H1 (cell line): ENCODE measurements around the gene GALNT17. TPM values are rescaled to one million over a fixed set of nuclear protein-coding genes. Genes with fewer than 3 reads are reported as not detected.

Experiments
- POLR2AphosphoS5 ChIP-seq: IDR thresholded peaks from 2 replicates; pipeline ENCODE4 v1.6.1; 2011; ENCODE audit warnings: low read depth, low read length
- SIN3A ChIP-seq, 2 experiments: IDR thresholded peaks in 1 of 2; conservative IDR thresholded peaks in 1 of 2; 2 replicates each; pipeline ENCODE4 v1.6.1; 2011 to 2012; ENCODE audit warnings: low read length in 2 of 2, improper control_type of control experiment in 1 of 2, low read depth in 1 of 2, mild to moderate bottlenecking in 1 of 2
- polyA plus RNA-seq, 7 experiments: library from polyadenylated mRNA; depleted of rRNA in 3 of 7; stranded (reverse) in 5 of 7; unstranded in 2 of 7; fragments of >200 nt in 5 of 7; fragments of 200-250 nt in 2 of 7; gene quantifications; 1 replicate in 5 of 7; 2 replicates in 1 of 7; 4 replicates in 1 of 7; pipeline versions ENCODE4 v1.2.1 to v1.2.3, GENCODE V29; 2011 to 2013; ENCODE audit warnings: missing spikeins in 2 of 7, mixed read lengths in 2 of 7
- total RNA-seq: library from RNA; stranded (reverse); fragmentation: NEBNext Ultra II Directional; extraction: Animal tissue kit (Norgen Biotek cat#: 25700); gene quantifications from 2 replicates; pipeline ENCODE4 v1.2.1, GENCODE V29; 2021
- TF ChIP-seq, protein P1 (sequence below): IDR thresholded peaks from 2 replicates; pipeline ENCODE4 v1.6.1; 2011; ENCODE audit warnings: low read length, improper control_type of control experiment
- TF ChIP-seq, protein P2 (sequence below): IDR thresholded peaks from 2 replicates; pipeline ENCODE4 v1.6.1; 2012; ENCODE audit warnings: low read length, inconsistent platforms

GALNT17 gene
- total and polyA plus RNA-seq, 2 of the 8 experiments (the other 6 are each of a cell fraction or from before 2014, with no cell fraction given) = 37.7 to 47.0 TPM

DNA sequence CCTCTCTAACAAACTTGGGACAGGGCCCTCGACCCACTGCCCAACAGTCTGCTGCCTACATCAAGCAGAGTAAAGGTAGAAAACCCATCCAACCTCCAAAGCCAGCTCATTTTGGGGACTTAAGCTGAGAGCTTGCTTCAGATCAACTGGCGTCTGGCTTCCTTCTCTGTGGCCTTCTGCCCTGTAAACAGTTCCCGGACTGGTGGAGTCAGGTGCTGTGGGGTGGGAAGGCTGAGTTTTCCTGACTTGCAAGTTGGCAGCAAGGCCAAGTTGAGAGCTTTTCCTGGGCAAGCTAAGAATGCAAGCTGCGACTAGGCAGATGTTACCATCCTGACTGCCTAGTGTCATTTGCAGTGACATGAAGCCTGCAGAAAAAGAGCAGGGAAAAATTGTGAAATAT lies 3.7 kb downstream of the GALNT17 start (continued):
- TF ChIP-seq, protein P1, sequence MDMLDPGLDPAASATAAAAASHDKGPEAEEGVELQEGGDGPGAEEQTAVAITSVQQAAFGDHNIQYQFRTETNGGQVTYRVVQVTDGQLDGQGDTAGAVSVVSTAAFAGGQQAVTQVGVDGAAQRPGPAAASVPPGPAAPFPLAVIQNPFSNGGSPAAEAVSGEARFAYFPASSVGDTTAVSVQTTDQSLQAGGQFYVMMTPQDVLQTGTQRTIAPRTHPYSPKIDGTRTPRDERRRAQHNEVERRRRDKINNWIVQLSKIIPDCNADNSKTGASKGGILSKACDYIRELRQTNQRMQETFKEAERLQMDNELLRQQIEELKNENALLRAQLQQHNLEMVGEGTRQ = no peak
- TF ChIP-seq SIN3A (conservative IDR thresholded peaks at IDR 0.05 in 1 of 2, IDR thresholded peaks at IDR 0.05 in 1 of 2; ENCODE audit: low read depth in 1 of 2, low read length in 2 of 2) (no peak), POLR2AphosphoS5 (no peak)
- TF ChIP-seq, protein P2, sequence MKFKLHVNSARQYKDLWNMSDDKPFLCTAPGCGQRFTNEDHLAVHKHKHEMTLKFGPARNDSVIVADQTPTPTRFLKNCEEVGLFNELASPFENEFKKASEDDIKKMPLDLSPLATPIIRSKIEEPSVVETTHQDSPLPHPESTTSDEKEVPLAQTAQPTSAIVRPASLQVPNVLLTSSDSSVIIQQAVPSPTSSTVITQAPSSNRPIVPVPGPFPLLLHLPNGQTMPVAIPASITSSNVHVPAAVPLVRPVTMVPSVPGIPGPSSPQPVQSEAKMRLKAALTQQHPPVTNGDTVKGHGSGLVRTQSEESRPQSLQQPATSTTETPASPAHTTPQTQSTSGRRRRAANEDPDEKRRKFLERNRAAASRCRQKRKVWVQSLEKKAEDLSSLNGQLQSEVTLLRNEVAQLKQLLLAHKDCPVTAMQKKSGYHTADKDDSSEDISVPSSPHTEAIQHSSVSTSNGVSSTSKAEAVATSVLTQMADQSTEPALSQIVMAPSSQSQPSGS = no peak
